GM23338 (cell line): ENCODE data around the gene MRPS18B. TPM values are rescaled to one million over a fixed set of nuclear protein-coding genes. Genes with fewer than 3 reads are reported as not detected.

ENCODE experiments used
- ATAC-seq: fragments of 200-7000 bp; cut with Tn5 transposase; 3 replicates; pipeline ENCODE4 v1.9.1; 2020
- DNase-seq: peaks from one replicate; pipeline ENCODE4 v3.0.0-alpha.2; 2015; ENCODE audit warnings: low spot score
- H2AFZ ChIP-seq: fragments of 200-600 bp; sonication (generic); 2 replicates; pipeline ENCODE4 v1.8.0; 2016; ENCODE audit warnings: antibody characterized with exemption, mild to moderate bottlenecking, moderate library complexity
- H3F3A ChIP-seq: fragments of 200-600 bp; sonication (generic); replicated peaks from 2 replicates; pipeline ENCODE4 v1.8.0; 2017; ENCODE audit warnings: antibody characterized with exemption, mixed run types, low read depth
- H3K27ac ChIP-seq: fragments of 200-600 bp; sonication (generic); 2 replicates; pipeline ENCODE4 v1.6.1; 2016; ENCODE audit warnings: low read depth
- H3K27me3 ChIP-seq: fragments of 200-600 bp; sonication (generic); 2 replicates; pipeline ENCODE4 v1.8.0; 2016; ENCODE audit warnings: mild to moderate bottlenecking, mixed run types, moderate library complexity; ENCODE audit not compliant: insufficient read depth
- H3K36me3 ChIP-seq: fragments of 200-600 bp; sonication (generic); 2 replicates; pipeline ENCODE4 v1.8.0; 2016; ENCODE audit warnings: mild to moderate bottlenecking; ENCODE audit not compliant: insufficient read depth
- H3K4me1 ChIP-seq: fragments of 200-600 bp; sonication (generic); 2 replicates; pipeline ENCODE4 v1.8.0; 2016; ENCODE audit warnings: mild to moderate bottlenecking, moderate library complexity; ENCODE audit not compliant: insufficient read depth
- H3K4me2 ChIP-seq: fragments of 200-600 bp; sonication (generic); 2 replicates; pipeline ENCODE4 v1.7.1; 2017; ENCODE audit warnings: mixed run types
- H3K4me3 ChIP-seq: fragments of 200-600 bp; sonication (generic); 2 replicates; pipeline ENCODE4 v1.6.1; 2016; ENCODE audit warnings: mixed run types
- H3K79me2 ChIP-seq: fragments of 200-600 bp; sonication (generic); replicated peaks from 2 replicates; pipeline ENCODE4 v1.8.0; 2017; ENCODE audit warnings: mild to moderate bottlenecking; ENCODE audit not compliant: insufficient read depth
- H3K9me2 ChIP-seq: fragments of 200-600 bp; sonication (generic); 2 replicates; pipeline ENCODE4 v1.8.0; 2017; ENCODE audit not compliant: insufficient read depth
- H4K20me1 ChIP-seq: fragments of 200-600 bp; sonication (generic); replicated peaks from 2 replicates; pipeline ENCODE4 v1.8.0; 2017; ENCODE audit warnings: mild to moderate bottlenecking; ENCODE audit not compliant: insufficient read depth
- H3K27ac Mint-ChIP-seq: 2 replicates; pipeline ENCODE4 v1.8.0; 2020; ENCODE audit warnings: inconsistent platforms, mild to moderate bottlenecking, moderate library complexity, mixed read lengths
- H3K27me3 Mint-ChIP-seq: 3 replicates; pipeline ENCODE4 v1.8.0; 2022; ENCODE audit warnings: low read depth, mild to moderate bottlenecking, moderate library complexity, mixed read lengths, inconsistent platforms; ENCODE audit not compliant: insufficient read depth, poor library complexity
- H3K36me3 Mint-ChIP-seq: 3 replicates; pipeline ENCODE4 v1.8.0; 2021; ENCODE audit warnings: low read depth, mild to moderate bottlenecking, inconsistent platforms, moderate library complexity, mixed read lengths
- H3K4me1 Mint-ChIP-seq: 3 replicates; pipeline ENCODE4 v1.8.0; 2020; ENCODE audit warnings: mild to moderate bottlenecking, inconsistent platforms, mixed read lengths
- H3K4me3 Mint-ChIP-seq: 3 replicates; pipeline ENCODE4 v1.8.0; 2021; ENCODE audit warnings: moderate library complexity, mild to moderate bottlenecking, inconsistent platforms, mixed read lengths
- H3K9me3 Mint-ChIP-seq: 3 replicates; pipeline ENCODE4 v1.8.0; 2020; ENCODE audit warnings: moderate library complexity, mild to moderate bottlenecking, inconsistent platforms, mixed read lengths
- CREB1 ChIP-seq: fragments of 250-450 bp; sonication (Bioruptor Pico); IDR thresholded peaks from 2 replicates; pipeline ENCODE4 v1.5.0; 2020; ENCODE audit warnings: low read depth, mild to moderate bottlenecking, moderate library complexity
- JUNB ChIP-seq: IDR thresholded peaks from one replicate; pipeline ENCODE4 v1.6.1; 2016; ENCODE audit warnings: antibody characterized with exemption; ENCODE audit not compliant: unreplicated experiment
- NANOG ChIP-seq: IDR thresholded peaks from 2 replicates; pipeline ENCODE4 v1.6.1; 2016; ENCODE audit warnings: antibody characterized with exemption, borderline replicate concordance
- REST ChIP-seq: IDR thresholded peaks from one replicate; pipeline ENCODE4 v1.6.1; 2018; ENCODE audit warnings: antibody characterized with exemption; ENCODE audit not compliant: unreplicated experiment
- ZNF114 ChIP-seq: fragments of 250-450 bp; sonication (Bioruptor Pico); IDR thresholded peaks from 2 replicates; pipeline ENCODE4 v1.5.0; 2020; ENCODE audit warnings: mild to moderate bottlenecking, moderate library complexity
- polyA plus RNA-seq: library from polyadenylated mRNA; unstranded; fragments of >200 nt; fragmentation: Nextera tagmentation; extraction: Ambion mirVana; gene quantifications from 2 replicates; pipeline ENCODE4 v1.2.1, GENCODE V29; 2016
- total RNA-seq: library from RNA; depleted of rRNA; stranded (reverse); fragments of >200 nt; shearing (Covaris generic); gene quantifications from 2 replicates; pipeline ENCODE4 v1.2.3, GENCODE V29; 2014
- TF ChIP-seq, protein P1 (sequence below), 2 experiments: fragments of 200-600 bp in 1 of 2; sonication (generic) in 1 of 2; conservative IDR thresholded peaks; 2 replicates each; pipeline versions ENCODE4 v1.5.1 to v1.6.1; 2016 to 2017; ENCODE audit warnings: antibody characterized with exemption in 2 of 2, low read depth in 2 of 2, mild to moderate bottlenecking in 2 of 2, moderate library complexity in 1 of 2

Gene MRPS18B
- total and polyA plus RNA-seq, 2 experiments from 2014 or later, result 49.2 to 73.6 TPM

DNA sequence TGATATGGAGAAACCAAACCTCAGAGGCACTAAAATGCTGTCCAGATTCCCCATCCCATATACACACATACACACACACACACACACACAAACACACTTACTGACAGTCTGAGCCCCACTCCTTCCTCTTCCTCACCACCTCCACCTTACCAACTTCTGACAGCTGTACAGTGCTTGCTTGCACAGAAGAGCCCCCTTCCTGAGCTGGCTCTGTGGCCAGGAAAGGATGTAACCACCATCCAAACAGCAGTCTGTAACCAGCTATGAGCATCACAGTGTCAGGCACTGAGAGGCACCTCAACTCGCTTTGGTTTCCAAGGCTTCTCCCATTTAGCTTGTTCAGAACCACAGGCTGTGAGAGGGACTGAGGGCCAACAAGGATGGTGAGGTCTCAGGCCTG lies 23.4 kb downstream of the MRPS18B start:
- H3K9me3 Mint-ChIP-seq, result no peaks in the 10 kb centered on the region
- no peak overlapping the region for H3K27ac Mint-ChIP-seq
- DNase-seq (no peak), ATAC-seq (no peak)
- Histone ChIP-seq H3F3A (no peaks in the 10 kb centered on the region), H3K4me2 (no peak overlapping the region), H3K27ac (no peak overlapping the region), H4K20me1 (peaks cover 5% of the 10 kb centered on the region; the same call in 1 of the 2 replicates), H3K4me3 (no peak overlapping the region), H3K27me3 (no peaks in the 10 kb centered on the region), H2AFZ (no peak overlapping the region), H3K79me2 (peaks cover 12% of the 10 kb centered on the region), H3K36me3 (peaks cover 4% of the 10 kb centered on the region; the same call in 1 of the 2 replicates), H3K9me2 (no peaks in the 10 kb centered on the region), H3K4me1 (peaks cover 5% of the 10 kb centered on the region; the same call in 1 of the 2 replicates)
- peaks cover 7% of the 10 kb centered on the region for H3K27me3 Mint-ChIP-seq
- no peak for TF ChIP-seq ZNF114 (CRISPR knock-in tag)
- no peak for TF ChIP-seq REST
- no peak for TF ChIP-seq NANOG
- TF ChIP-seq, protein P1, sequence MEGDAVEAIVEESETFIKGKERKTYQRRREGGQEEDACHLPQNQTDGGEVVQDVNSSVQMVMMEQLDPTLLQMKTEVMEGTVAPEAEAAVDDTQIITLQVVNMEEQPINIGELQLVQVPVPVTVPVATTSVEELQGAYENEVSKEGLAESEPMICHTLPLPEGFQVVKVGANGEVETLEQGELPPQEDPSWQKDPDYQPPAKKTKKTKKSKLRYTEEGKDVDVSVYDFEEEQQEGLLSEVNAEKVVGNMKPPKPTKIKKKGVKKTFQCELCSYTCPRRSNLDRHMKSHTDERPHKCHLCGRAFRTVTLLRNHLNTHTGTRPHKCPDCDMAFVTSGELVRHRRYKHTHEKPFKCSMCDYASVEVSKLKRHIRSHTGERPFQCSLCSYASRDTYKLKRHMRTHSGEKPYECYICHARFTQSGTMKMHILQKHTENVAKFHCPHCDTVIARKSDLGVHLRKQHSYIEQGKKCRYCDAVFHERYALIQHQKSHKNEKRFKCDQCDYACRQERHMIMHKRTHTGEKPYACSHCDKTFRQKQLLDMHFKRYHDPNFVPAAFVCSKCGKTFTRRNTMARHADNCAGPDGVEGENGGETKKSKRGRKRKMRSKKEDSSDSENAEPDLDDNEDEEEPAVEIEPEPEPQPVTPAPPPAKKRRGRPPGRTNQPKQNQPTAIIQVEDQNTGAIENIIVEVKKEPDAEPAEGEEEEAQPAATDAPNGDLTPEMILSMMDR (conservative IDR thresholded peaks at IDR 0.05; ENCODE audit: low read depth in 2 of 2), result no peak
- peaks cover 48% of the 10 kb centered on the region for H3K36me3 Mint-ChIP-seq
- H3K4me3 Mint-ChIP-seq, result no peak overlapping the region
- peaks cover 4% of the 10 kb centered on the region for H3K4me1 Mint-ChIP-seq

- H3K27ac ChIP-seq, result no peak overlapping the region
- H3K36me3 ChIP-seq, result peaks cover 4% of the 10 kb centered on the region; the same call in 1 of the 2 replicates
- H2AFZ ChIP-seq, result no peak overlapping the region
- H3K9me2 ChIP-seq, result no peaks in the 10 kb centered on the region
- H3K4me3 ChIP-seq, result no peak overlapping the region
- no peak overlapping the region for H3K4me3 Mint-ChIP-seq
- H3K9me3 Mint-ChIP-seq, result no peaks in the 10 kb centered on the region
- peaks cover 28% of the 10 kb centered on the region for H3K79me2 ChIP-seq
- peaks cover 17% of the 10 kb centered on the region for H3K4me1 ChIP-seq
- peaks cover 16% of the 10 kb centered on the region for H3K4me1 Mint-ChIP-seq
- H3K36me3 Mint-ChIP-seq, result peaks cover 42% of the 10 kb centered on the region
- ATAC-seq, result no peak
- peaks cover 12% of the 10 kb centered on the region for H3K27me3 Mint-ChIP-seq
- TF ChIP-seq JUNB (no peak), CREB1 (CRISPR knock-in tag) (no peak)
- H3F3A ChIP-seq, result no peaks in the 10 kb centered on the region
- DNase-seq, result no peak
- no peak overlapping the region for H3K4me2 ChIP-seq
- peaks cover 9% of the 10 kb centered on the region; the same call in 1 of the 2 replicates for H4K20me1 ChIP-seq
- H3K27me3 ChIP-seq, result no peaks in the 10 kb centered on the region
- H3K27ac Mint-ChIP-seq, result no peak overlapping the region
Observed at GRCh38 chr6:30643656-30644055, 26.0 kb downstream of the MRPS18B start.
